Naive B cell (primary cell): ENCODE data around the gene MACROH2A2. TPM values are rescaled to one million over a fixed set of nuclear protein-coding genes. Genes with fewer than 3 reads are reported as not detected.
"Not testable (repeated sequence)": the region's sequence is repeated elsewhere in the genome, so short reads cannot be mapped to it uniquely, and the experiment has no call there.

Experiments used
- ATAC-seq, 2 donors: fragments of 150-1000 bp; cut with Tn5 transposase; 2 replicates each; pipeline ENCODE4 v1.10.0; 2021; ENCODE audit warnings: low read depth in 2 of 2, mild to moderate bottlenecking in 2 of 2, moderate library complexity in 2 of 2
- DNase-seq: peaks from one replicate; pipeline ENCODE4 v3.0.0; 2022
- H3K27ac Mint-ChIP-seq, 6 donors: one replicate each; pipeline ENCODE4 v1.8.0; 2020 to 2022; ENCODE audit warnings: mild to moderate bottlenecking in 6 of 6, mixed read lengths in 6 of 6, moderate library complexity in 5 of 6, inconsistent platforms in 2 of 6
- H3K27me3 Mint-ChIP-seq, 3 donors: one replicate each; pipeline ENCODE4 v1.8.0; 2021 to 2022; ENCODE audit warnings: mixed read lengths in 3 of 3, mild to moderate bottlenecking in 1 of 3
- H3K36me3 Mint-ChIP-seq, 2 donors: one replicate each; pipeline ENCODE4 v1.8.0; 2020 to 2022; ENCODE audit warnings: mixed read lengths in 2 of 2, inconsistent platforms in 1 of 2, mild to moderate bottlenecking in 1 of 2
- H3K4me1 Mint-ChIP-seq, 3 donors: one replicate each; pipeline ENCODE4 v1.8.0; 2020 to 2022; ENCODE audit warnings: mixed read lengths in 3 of 3, inconsistent platforms in 1 of 3, mild to moderate bottlenecking in 1 of 3, moderate library complexity in 1 of 3
- H3K4me3 Mint-ChIP-seq, 8 donors: one replicate each; pipeline ENCODE4 v1.8.0; 2020 to 2022; ENCODE audit warnings: mild to moderate bottlenecking in 8 of 8, mixed read lengths in 8 of 8, moderate library complexity in 8 of 8, inconsistent platforms in 2 of 8
- H3K9me3 Mint-ChIP-seq, 7 donors: one replicate each; pipeline ENCODE4 v1.8.0; 2020 to 2022; ENCODE audit warnings: mixed read lengths in 7 of 7, mild to moderate bottlenecking in 5 of 7, inconsistent platforms in 2 of 7, moderate library complexity in 1 of 7
- polyA plus RNA-seq, 6 donors: library from polyadenylated mRNA; unstranded; fragments of 300-500 nt; fragmentation: Illumina TruSeq; gene quantifications; one replicate each; pipeline ENCODE4 v1.2.3, GENCODE V29; 2021; ENCODE audit warnings: low read depth in 6 of 6

Gene MACROH2A2
- polyA plus RNA-seq, 6 donors from 2014 or later: not detected

GRCh38 chr10:70074971-70075370 is 22.3 kb downstream of the MACROH2A2 start:
- no peaks in the 10 kb centered on the region for H3K4me1 Mint-ChIP-seq
- no peaks in the 10 kb centered on the region for H3K9me3 Mint-ChIP-seq
- H3K4me3 Mint-ChIP-seq: no peak overlapping the region
- H3K27ac Mint-ChIP-seq: no peak overlapping the region
- no peak for ATAC-seq
- no peaks in the 10 kb centered on the region for H3K36me3 Mint-ChIP-seq
- peaks cover 0 to 8% (median 0%) of the 10 kb centered on the region in 3 donors for H3K27me3 Mint-ChIP-seq
- no peak for DNase-seq

DNA sequence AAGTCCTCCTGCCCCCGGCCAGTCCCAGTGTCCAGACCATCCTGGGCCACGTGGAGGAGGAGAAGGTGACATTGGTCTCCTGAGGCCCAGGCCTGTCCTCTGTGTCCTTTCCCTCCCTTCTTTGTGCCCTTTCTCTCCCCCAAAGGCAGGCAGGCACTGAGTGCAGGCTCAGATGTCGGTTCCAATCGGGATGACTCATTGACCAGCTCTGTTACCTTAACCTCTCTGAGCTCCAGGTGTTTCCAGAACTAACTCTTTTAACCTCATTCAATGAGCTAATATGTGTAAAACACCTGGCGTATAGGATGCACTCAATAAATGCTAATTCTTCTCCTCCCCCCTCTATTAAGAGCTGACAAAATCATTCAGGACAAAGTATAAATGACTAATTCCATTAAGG is 25.7 kb downstream of the MACROH2A2 start:
- no peak for DNase-seq

GRCh38 chr10:70078937-70079336 is 26.3 kb downstream of the MACROH2A2 start:
- Mint-ChIP-seq H3K4me3 (no peak overlapping the region), H3K9me3 (no peaks in the 10 kb centered on the region), H3K27me3 (no peaks in the 10 kb centered on the region), H3K36me3 (no peaks in the 10 kb centered on the region), H3K4me1 (no peaks in the 10 kb centered on the region), H3K27ac (no peak overlapping the region)
- no peak for DNase-seq
- ATAC-seq: no peak

More for the DNA sequence above, 25.7 kb downstream of the MACROH2A2 start:
- Mint-ChIP-seq H3K9me3 (no peaks in the 10 kb centered on the region), H3K36me3 (no peaks in the 10 kb centered on the region), H3K27me3 (no peaks in the 10 kb centered on the region), H3K4me1 (no peaks in the 10 kb centered on the region), H3K27ac (no peak overlapping the region), H3K4me3 (no peak overlapping the region)
- ATAC-seq: no peak

DNA sequence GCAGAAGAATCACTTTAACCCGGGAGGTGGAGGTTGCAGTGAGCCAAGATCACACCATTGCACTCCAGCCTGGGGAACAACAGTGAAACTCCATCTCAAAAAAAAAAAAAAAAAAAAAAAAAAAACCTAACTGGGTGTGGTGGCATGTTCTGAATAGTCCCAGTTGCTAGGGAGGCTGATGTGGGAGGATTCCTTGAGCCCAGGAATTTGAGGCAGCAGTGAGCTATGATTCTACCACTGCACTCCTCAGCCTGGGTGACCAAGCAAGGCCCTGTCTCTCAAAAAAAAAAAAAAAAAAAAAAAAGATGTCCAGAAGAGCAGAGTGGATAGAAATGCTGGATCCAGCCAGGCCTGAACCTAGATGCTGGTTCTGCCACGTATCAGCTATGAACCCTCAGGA is 28.1 kb downstream of the MACROH2A2 start:
- not testable (repeated sequence) for H3K36me3 Mint-ChIP-seq, H3K27me3 Mint-ChIP-seq, ATAC-seq, H3K4me1 Mint-ChIP-seq, H3K27ac Mint-ChIP-seq, DNase-seq, H3K4me3 Mint-ChIP-seq, H3K9me3 Mint-ChIP-seq

- Mint-ChIP-seq H3K36me3 (no peaks in the 10 kb centered on the region), H3K4me3 (no peak overlapping the region), H3K4me1 (no peaks in the 10 kb centered on the region), H3K27me3 (peaks cover 0 to 8% (median 0%) of the 10 kb centered on the region in 3 donors), H3K9me3 (no peaks in the 10 kb centered on the region), H3K27ac (no peak overlapping the region)
- ATAC-seq (no peak), DNase-seq (no peak)
Observed at GRCh38 chr10:70084189-70084588, 31.5 kb downstream of the MACROH2A2 start.

- Mint-ChIP-seq H3K4me1 (no peaks in the 10 kb centered on the region), H3K36me3 (no peaks in the 10 kb centered on the region), H3K27me3 (peaks cover 0 to 8% (median 0%) of the 10 kb centered on the region in 3 donors), H3K27ac (no peak overlapping the region), H3K4me3 (no peak overlapping the region), H3K9me3 (no peaks in the 10 kb centered on the region)
- DNase-seq (no peak), ATAC-seq (no peak)
Observed at GRCh38 chr10:70085975-70086613, 33.4 kb downstream of the MACROH2A2 start.

- DNase-seq (no peak), ATAC-seq (no peak)
- Mint-ChIP-seq H3K4me1 (no peaks in the 10 kb centered on the region), H3K9me3 (no peaks in the 10 kb centered on the region), H3K27ac (no peak overlapping the region), H3K27me3 (peaks cover 0 to 8% (median 0%) of the 10 kb centered on the region in 3 donors), H3K36me3 (no peaks in the 10 kb centered on the region), H3K4me3 (no peak overlapping the region)
Observed at GRCh38 chr10:70087616-70088307, 35.1 kb downstream of the MACROH2A2 start.

DNA sequence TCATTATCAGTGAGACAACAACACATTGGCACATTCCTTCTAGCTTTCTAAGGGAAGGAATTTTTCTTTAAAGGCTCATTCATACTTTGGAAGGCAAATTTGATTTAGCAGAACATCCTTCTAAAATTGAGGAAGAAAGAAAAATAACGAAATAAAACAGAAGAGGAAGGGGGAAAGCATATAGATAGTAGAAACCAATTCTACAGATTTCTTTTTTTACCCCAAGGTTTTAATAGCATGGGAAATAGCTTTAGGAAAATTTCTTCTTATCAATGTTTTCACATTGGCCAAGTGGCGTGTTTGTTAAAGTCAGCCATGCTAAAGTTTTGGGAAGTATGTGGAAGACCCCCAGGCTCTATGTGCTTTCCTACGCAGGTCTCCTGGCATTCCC is 35.7 kb downstream of the MACROH2A2 start:
- H3K4me3 Mint-ChIP-seq: no peak overlapping the region
- H3K27ac Mint-ChIP-seq: no peak overlapping the region

GRCh38 chr10:70090013-70090412 is 37.4 kb downstream of the MACROH2A2 start:
- ATAC-seq (no peak), DNase-seq (no peak)
- Mint-ChIP-seq H3K4me3 (no peak overlapping the region), H3K27me3 (peaks cover 0 to 2% (median 0%) of the 10 kb centered on the region in 3 donors), H3K4me1 (no peaks in the 10 kb centered on the region), H3K9me3 (no peaks in the 10 kb centered on the region), H3K27ac (no peak overlapping the region), H3K36me3 (no peaks in the 10 kb centered on the region)

More for the DNA sequence above, 35.7 kb downstream of the MACROH2A2 start:
- no peak for ATAC-seq
- H3K4me1 Mint-ChIP-seq: no peaks in the 10 kb centered on the region
- DNase-seq: no peak
- no peaks in the 10 kb centered on the region for H3K36me3 Mint-ChIP-seq
- H3K27me3 Mint-ChIP-seq: peaks cover 0 to 8% (median 0%) of the 10 kb centered on the region in 3 donors
- H3K9me3 Mint-ChIP-seq: no peaks in the 10 kb centered on the region

GRCh38 chr10:70090951-70091350 is 38.3 kb downstream of the MACROH2A2 start:
- Mint-ChIP-seq H3K27me3 (no peaks in the 10 kb centered on the region), H3K4me3 (no peak overlapping the region), H3K36me3 (no peaks in the 10 kb centered on the region), H3K9me3 (no peaks in the 10 kb centered on the region), H3K4me1 (no peaks in the 10 kb centered on the region), H3K27ac (no peak overlapping the region)
- no peak for DNase-seq
- ATAC-seq: no peak

- no peaks in the 10 kb centered on the region for H3K36me3 Mint-ChIP-seq
- H3K9me3 Mint-ChIP-seq: no peaks in the 10 kb centered on the region
- ATAC-seq (no peak), DNase-seq (no peak)
- no peaks in the 10 kb centered on the region for H3K4me1 Mint-ChIP-seq
- no peak overlapping the region for H3K4me3 Mint-ChIP-seq
- H3K27ac Mint-ChIP-seq: no peak overlapping the region
- H3K27me3 Mint-ChIP-seq: no peaks in the 10 kb centered on the region
Observed at GRCh38 chr10:70092389-70092718, 39.7 kb downstream of the MACROH2A2 start.

DNA sequence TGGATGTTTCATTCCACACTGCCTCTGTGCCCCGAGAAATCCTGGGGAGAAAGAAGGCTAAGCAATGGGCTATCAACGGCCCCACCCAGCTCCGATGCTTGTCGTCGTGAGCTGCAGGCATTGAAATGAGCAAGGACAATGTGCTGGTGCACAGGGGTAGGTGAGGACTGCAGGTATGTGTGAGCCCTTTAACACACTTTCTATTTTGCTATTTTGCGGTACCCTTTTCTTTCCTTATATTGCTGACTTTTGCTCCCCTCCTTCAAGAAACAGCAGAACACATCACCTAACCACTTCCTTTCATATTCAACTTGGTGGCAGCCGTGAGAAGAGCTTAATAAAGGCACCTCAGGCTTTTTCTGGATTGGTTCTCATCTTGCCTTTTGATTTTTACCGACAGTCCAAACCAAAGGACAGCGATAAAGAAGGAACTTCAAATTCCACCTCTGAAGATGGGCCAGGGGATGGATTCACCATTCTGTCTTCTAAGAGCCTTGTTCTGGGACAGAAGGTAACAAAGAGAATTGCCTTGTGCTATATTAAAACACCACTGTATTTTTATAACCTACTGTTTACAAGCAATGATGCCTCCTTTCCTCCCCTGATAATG is 40.8 kb downstream of the MACROH2A2 start:
- H3K9me3 Mint-ChIP-seq: no peaks in the 10 kb centered on the region
- H3K27ac Mint-ChIP-seq: no peak overlapping the region
- ATAC-seq (no peak), DNase-seq (no peak)
- H3K27me3 Mint-ChIP-seq: no peaks in the 10 kb centered on the region
- no peaks in the 10 kb centered on the region for H3K4me1 Mint-ChIP-seq
- H3K36me3 Mint-ChIP-seq: no peaks in the 10 kb centered on the region
- H3K4me3 Mint-ChIP-seq: no peak overlapping the region

DNA sequence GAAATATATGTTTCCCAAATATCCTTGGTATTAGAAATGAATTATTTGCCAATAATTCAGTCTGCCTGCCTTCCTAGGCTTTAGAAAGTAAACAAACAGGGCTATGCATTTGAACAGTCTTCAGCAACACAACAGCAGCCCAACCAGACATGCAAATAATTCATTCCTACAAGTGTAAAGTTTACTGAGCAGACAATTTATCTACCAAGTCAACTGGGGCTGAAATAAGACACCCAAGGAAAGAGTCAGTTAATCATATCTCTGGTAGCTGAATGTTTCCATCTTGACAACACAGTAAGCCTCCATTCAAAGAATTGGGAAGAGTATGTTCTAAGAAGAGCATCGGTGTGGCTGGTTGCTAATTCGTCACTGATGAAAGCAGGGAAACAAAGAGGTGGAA is 41.6 kb downstream of the MACROH2A2 start:
- H3K27ac Mint-ChIP-seq: no peak overlapping the region
- no peak overlapping the region for H3K4me3 Mint-ChIP-seq

GRCh38 chr10:70096016-70096704 is 43.5 kb downstream of the MACROH2A2 start:
- Mint-ChIP-seq H3K4me3 (no peak overlapping the region), H3K36me3 (no peaks in the 10 kb centered on the region), H3K9me3 (no peaks in the 10 kb centered on the region), H3K27ac (no peak overlapping the region), H3K27me3 (no peaks in the 10 kb centered on the region), H3K4me1 (no peaks in the 10 kb centered on the region)
- DNase-seq: no peak
- ATAC-seq: no peak

More for the DNA sequence above, 41.6 kb downstream of the MACROH2A2 start:
- Mint-ChIP-seq H3K4me1 (no peaks in the 10 kb centered on the region), H3K27me3 (no peaks in the 10 kb centered on the region), H3K36me3 (no peaks in the 10 kb centered on the region), H3K9me3 (no peaks in the 10 kb centered on the region)
- DNase-seq (no peak), ATAC-seq (no peak)
